Fibroblast of mammary gland (primary cell): ENCODE data around the gene ARHGEF40.

Experiments used
- DNase-seq: peaks from one replicate; pipeline ENCODE4 v3.0.0-alpha.2; 2010; ENCODE audit warnings: low read depth
- H3K4me3 ChIP-seq: 2 replicates; pipeline ENCODE4 v1.5.1; 2011; ENCODE audit warnings: low read depth, mild to moderate bottlenecking, low read length, moderate library complexity; ENCODE audit not compliant: control insufficient read depth
- CTCF ChIP-seq: conservative IDR thresholded peaks from 2 replicates; pipeline ENCODE4 v1.5.1; 2011; ENCODE audit warnings: low read depth, low read length, inconsistent platforms; ENCODE audit not compliant: control insufficient read depth, insufficient read depth

The ARHGEF40 gene

GRCh38 chr14:21093769-21094681, 23.9 kb downstream of the ARHGEF40 start:
- TF ChIP-seq CTCF, result peak; percentile 17
- DNase-seq, result no peak
- H3K4me3 ChIP-seq, result no peak overlapping the region

DNA sequence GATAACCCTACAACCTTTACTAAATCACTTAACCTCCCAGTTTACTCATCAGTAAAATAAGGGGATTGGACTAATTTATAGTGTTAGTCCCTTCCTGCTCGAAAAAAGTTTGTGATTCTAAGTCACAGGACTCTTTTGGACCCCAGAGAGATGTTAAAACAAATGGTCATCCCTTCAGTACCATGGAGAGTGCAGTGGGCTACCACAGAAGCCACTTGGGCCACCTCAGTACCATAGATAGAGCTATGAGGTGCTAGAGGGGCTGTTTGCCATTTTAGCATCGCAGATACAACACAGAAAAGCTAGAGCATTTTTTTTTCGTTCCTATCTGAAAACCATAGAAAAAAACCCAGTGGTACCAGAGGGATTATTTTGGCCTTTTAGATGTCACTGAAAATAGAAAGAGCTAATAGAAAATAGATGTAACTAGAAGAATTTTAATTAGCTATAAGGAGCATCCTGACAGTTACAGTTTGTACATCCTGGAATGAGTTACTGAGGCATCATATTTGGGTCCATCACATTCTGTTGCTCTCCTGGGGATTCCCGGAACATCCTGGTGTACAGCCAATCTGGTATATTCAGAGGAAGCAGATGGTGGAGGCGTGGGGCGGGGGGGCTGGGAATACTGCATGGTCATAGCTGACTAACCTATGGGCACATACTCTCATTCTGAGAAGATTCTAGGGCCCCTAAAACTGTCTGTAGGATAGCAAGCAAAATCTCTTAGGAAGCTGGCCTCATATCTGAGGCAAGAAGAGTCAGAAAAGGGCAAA, 25.5 kb downstream of the ARHGEF40 start:
- TF ChIP-seq CTCF, result no peak
- DNase-seq, result peak; percentile 85
- no peak overlapping the region for H3K4me3 ChIP-seq

DNA sequence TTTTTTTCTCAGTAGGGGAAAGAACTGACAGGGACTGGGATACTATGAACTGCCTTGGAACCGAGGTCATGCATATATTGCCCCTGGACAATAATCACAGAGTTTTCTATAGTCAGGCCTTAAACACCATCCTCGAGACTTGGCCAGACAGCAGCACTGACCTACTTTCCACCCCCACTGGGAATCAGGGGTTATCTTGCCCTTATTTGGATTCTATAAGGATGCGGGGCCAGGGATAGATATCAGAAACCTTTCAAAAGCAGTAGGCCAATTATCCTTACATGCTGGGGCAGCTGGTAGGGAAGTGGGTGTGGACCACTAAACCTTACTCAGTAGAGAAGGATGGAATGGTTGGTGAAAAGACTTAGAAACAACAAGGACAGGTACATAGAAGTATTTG, 26.3 kb downstream of the ARHGEF40 start:
- TF ChIP-seq CTCF, result no peak
- DNase-seq, result no peak
- H3K4me3 ChIP-seq, result no peak overlapping the region

DNA sequence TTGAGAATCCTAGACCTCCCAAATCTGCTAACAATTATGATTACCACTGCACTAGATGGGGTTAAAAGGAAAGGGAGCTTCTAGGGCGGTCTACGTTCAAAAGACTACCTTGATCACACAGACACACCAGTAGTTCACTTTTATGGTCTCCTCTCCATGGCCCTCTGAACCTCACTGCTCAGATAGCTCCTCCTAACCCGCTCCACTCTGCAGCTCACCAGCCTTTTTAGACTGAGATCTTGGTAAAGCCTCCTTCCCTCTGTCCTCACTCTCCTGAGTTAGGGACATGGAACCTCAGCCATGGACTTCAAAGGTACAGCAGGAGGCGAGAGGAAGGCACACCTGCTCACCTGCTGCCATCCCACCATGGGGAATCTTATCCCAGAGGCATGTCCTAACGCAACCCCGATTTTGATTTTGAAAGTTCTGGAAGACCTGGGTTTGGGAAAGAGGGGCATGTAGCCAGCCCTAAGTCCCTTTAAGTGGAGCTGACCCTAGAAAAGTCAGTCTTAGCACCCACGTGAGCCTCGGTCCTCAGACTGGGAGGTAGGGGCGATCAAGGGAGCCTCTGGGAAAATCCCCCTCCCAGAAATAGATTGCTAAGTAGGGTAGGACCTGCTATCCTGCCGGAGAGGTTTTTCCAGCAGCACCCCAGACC, 27.0 kb downstream of the ARHGEF40 start:
- no peak for DNase-seq
- peak overlapping the region; percentile 30 for H3K4me3 ChIP-seq
- TF ChIP-seq CTCF, result no peak

GRCh38 chr14:21097636-21098075, 27.6 kb downstream of the ARHGEF40 start:
- TF ChIP-seq CTCF, result no peak
- DNase-seq, result no peak
- peak overlapping the region; percentile 30 for H3K4me3 ChIP-seq

DNA sequence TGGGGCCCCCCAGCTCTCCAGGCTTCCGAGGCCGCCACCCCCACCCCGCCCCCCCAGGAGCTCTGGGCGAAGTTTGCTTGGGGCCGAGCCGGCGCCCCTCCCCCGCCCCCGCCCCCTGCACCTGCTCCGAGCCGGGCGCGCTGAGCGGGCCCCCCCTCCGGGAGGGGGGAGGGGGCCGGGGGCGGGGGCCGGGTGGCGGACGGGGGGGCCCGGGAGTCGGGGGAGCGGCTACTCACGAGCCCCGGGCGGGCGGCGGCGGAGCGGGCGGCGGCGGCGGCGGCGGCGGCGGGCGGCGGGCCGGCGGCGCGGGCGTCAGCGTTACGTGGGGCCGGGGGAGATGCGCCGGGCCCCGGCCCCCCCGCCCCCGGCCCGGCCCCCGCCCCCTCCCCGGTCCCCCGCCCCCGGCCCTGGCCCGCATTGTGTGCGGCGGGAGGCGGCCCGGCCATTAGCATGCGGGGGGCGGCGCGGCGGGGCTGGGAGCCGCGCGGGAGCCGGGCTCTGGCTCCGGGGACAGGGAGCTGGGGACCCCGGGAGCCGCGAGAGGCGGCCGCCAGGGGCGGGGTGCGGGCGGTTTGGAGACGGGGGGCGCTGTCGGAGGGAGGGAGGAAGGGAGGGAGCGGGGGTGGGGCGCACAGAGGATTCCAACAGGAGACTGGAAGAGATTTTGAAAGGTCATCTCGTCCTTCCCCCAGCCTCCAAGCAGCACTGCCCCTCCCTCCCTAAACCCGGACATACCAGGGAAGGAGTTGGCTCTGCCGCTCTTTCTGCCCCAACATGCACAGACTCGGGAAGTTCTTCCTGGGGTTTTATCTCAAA, 28.2 kb downstream of the ARHGEF40 start, which contains the start of gene ZNF219:
Gene ZNF219 (minus strand): TSS at position 580 of the 816 bp plus-strand sequence. CDS start 5,064 bp downstream, outside the sequence.
- no peak for TF ChIP-seq CTCF
- DNase-seq, result peak; percentile 54
- H3K4me3 ChIP-seq, result peak within 1 kb of the TSS; percentile 74
